Kidney glomerular epithelial cell (primary cell): ENCODE data around the gene AGAP2.
A peak's percentile ranks its signal among the peaks of the same experiment; 100 is the strongest.
"Not testable (repeated sequence)": the region's sequence is repeated elsewhere in the genome, so short reads cannot be mapped to it uniquely, and the experiment has no call there.

Experiments used
- DNase-seq: peaks from one replicate; lab custom pipeline; 2025; lab: John Stamatoyannopoulos, UW

Gene AGAP2

GRCh38 chr12:57738661-57739237, at the start of gene AGAP2:
Gene AGAP2, minus strand, starts transcription at chr12:57738742. Its CDS starts 496 bp downstream, at chr12:57738246.
- no peak for DNase-seq

GRCh38 chr12:57783861-57784260, 45.3 kb upstream of the AGAP2 start:
- no peak for DNase-seq

- DNase-seq = no peak
These were observed 44.9 kb upstream of the AGAP2 start for GRCh38 chr12:57783466-57783801.

GRCh38 chr12:57782608-57783465, 44.3 kb upstream of the AGAP2 start, which contains the start of gene TSFM:
Gene TSFM, plus strand, starts transcription at chr12:57782787. Its CDS starts 15 bp downstream, at chr12:57782802.
- peak; percentile 87 for DNase-seq

- no peak for DNase-seq
These were observed 43.7 kb upstream of the AGAP2 start for GRCh38 chr12:57782243-57782607.

- DNase-seq = no peak
These were observed 43.3 kb upstream of the AGAP2 start for GRCh38 chr12:57781801-57782200.

GRCh38 chr12:57781244-57781643, 42.7 kb upstream of the AGAP2 start:
- DNase-seq = no peak

- no peak for DNase-seq
These were observed 41.8 kb upstream of the AGAP2 start for GRCh38 chr12:57780284-57780897.

- no peak for DNase-seq
These were observed 41.2 kb upstream of the AGAP2 start for GRCh38 chr12:57779736-57780135.

GRCh38 chr12:57777911-57778310, 39.4 kb upstream of the AGAP2 start:
- no peak for DNase-seq

GRCh38 chr12:57777367-57777766, 38.8 kb upstream of the AGAP2 start:
- no peak for DNase-seq

GRCh38 chr12:57776247-57776587, 37.7 kb upstream of the AGAP2 start:
- no peak for DNase-seq

- no peak for DNase-seq
These were observed 37.2 kb upstream of the AGAP2 start for GRCh38 chr12:57775563-57776246.

- DNase-seq = no peak
These were observed 36.5 kb upstream of the AGAP2 start for GRCh38 chr12:57775044-57775443.

- DNase-seq = not testable (repeated sequence)
These were observed 36.1 kb upstream of the AGAP2 start for GRCh38 chr12:57774634-57775033.

- DNase-seq = peak; percentile 42
These were observed 34.1 kb upstream of the AGAP2 start, which contains the start of gene EEF1AKMT3 for GRCh38 chr12:57772429-57773322. Gene EEF1AKMT3, plus strand, starts transcription at chr12:57772614. Its CDS starts 111 bp downstream, at chr12:57772725.

GRCh38 chr12:57771873-57772428, 33.4 kb upstream of the AGAP2 start, which contains the start of gene METTL1:
Gene METTL1, minus strand, starts transcription at chr12:57772105. Its CDS starts 22 bp downstream, at chr12:57772083.
- DNase-seq = peak; percentile 91

- peak; percentile 86 for DNase-seq
These were observed 32.8 kb upstream of the AGAP2 start for GRCh38 chr12:57771236-57771872.

GRCh38 chr12:57770734-57771133, 32.2 kb upstream of the AGAP2 start:
- DNase-seq = no peak

- no peak for DNase-seq
These were observed 31.1 kb upstream of the AGAP2 start for GRCh38 chr12:57769594-57769993.

GRCh38 chr12:57767876-57768275, 29.3 kb upstream of the AGAP2 start:
- DNase-seq = no peak
